DND-41 (cell line): ENCODE measurements around the gene KIAA1755.

Experiments
- CTCF ChIP-seq: IDR thresholded peaks from 2 replicates; pipeline ENCODE4 v1.5.1; 2012; ENCODE audit warnings: borderline replicate concordance, low read length, moderate library complexity, mild to moderate bottlenecking; ENCODE audit not compliant: poor library complexity, severe bottlenecking; ENCODE audit errors: extremely low read depth
- EZH2 ChIP-seq: IDR thresholded peaks from 3 replicates; pipeline ENCODE4 v1.6.1; 2012; ENCODE audit warnings: borderline replicate concordance, low read depth, mild to moderate bottlenecking, moderate library complexity, low read length, inconsistent platforms; ENCODE audit not compliant: severe bottlenecking

GRCh38 chr20:38226553-38226952, 34.0 kb downstream of the KIAA1755 start:
- TF ChIP-seq CTCF (no peak), EZH2 (no peak)
